AG04449 (cell line): ENCODE data around the gene RRM1.

Source experiments
- CTCF ChIA-PET: fragments of 350-600 bp; formaldehyde crosslinking; extraction: SDS; loops from one replicate; lab custom pipeline; 2021; ENCODE audit warnings: antibody characterized with exemption; lab: Yijun Ruan, JAX
- POLR2A ChIA-PET: fragments of 400-600, 350-600 bp; formaldehyde crosslinking; extraction: SDS; loops from one replicate; lab custom pipeline; 2020; ENCODE audit warnings: antibody characterized with exemption, inconsistent platforms; lab: Yijun Ruan, JAX
- DNase-seq: peaks from one replicate; pipeline ENCODE4 v3.0.0-alpha.2; 2010; ENCODE audit warnings: low read depth, low spot score
- H3K4me3 ChIP-seq: 2 replicates; pipeline ENCODE4 v1.5.1; 2011; ENCODE audit warnings: low read depth, mild to moderate bottlenecking, control low read depth, low read length
- TF ChIP-seq, protein P1 (sequence below): IDR thresholded peaks from one replicate; pipeline ENCODE4 v1.5.1; 2011; ENCODE audit warnings: mild to moderate bottlenecking, moderate library complexity, low read length, control low read depth, inconsistent platforms; ENCODE audit not compliant: insufficient read depth; ENCODE audit errors: missing control alignments

RRM1 gene

DNA sequence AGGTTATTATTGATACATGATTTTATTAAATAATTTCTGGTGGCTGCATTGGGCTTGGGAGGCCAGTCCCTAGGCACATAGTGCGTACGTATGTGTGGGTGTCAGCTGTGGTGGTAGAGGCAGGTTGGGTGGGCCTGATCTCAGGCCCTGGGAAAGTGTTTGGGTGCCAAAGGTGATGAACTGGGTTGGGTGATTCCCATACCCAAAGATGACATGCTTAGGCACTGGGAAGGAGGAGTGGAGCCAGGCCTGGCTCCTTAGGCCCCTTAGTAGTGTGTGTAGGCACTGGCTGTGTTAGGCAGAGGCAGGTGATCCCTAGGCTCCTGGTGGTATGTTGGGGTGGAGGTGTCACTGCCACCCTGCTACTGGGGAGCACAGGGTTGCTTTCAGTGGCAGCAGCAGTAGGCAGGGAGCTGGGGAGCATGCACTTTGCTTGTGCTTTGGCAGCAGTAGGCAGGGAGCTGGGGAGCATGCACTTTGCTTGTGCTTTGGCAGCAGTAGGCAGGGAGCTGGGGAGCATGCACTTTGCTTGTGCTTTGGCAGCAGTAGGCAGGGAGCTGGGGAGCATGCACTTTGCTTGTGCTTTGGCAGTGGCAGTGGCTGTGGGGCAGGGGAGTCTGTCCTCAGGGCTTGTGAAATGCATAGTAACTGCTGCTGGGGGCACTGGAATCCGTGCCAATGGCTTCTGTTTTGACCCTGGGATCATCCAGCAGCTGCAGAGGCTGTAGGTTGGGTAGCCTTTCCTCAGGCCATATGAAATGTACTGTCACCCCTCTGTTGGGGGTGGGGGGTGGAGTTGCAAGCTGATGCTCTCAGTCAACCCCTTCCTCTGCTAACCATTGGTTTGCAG, 84.4 kb downstream of the RRM1 start:
- POLR2A ChIA-PET: no interaction called here
- CTCF ChIA-PET: interaction anchor here (0.7 to 6.4 kb wide), 5 partner anchors 8 to 361 kb away, joined by 3 to 69 read pairs (median 4); no protein-coding TSS in a partner anchor
- no peak overlapping the region for H3K4me3 ChIP-seq
- DNase-seq: no peak
- TF ChIP-seq, protein P1, sequence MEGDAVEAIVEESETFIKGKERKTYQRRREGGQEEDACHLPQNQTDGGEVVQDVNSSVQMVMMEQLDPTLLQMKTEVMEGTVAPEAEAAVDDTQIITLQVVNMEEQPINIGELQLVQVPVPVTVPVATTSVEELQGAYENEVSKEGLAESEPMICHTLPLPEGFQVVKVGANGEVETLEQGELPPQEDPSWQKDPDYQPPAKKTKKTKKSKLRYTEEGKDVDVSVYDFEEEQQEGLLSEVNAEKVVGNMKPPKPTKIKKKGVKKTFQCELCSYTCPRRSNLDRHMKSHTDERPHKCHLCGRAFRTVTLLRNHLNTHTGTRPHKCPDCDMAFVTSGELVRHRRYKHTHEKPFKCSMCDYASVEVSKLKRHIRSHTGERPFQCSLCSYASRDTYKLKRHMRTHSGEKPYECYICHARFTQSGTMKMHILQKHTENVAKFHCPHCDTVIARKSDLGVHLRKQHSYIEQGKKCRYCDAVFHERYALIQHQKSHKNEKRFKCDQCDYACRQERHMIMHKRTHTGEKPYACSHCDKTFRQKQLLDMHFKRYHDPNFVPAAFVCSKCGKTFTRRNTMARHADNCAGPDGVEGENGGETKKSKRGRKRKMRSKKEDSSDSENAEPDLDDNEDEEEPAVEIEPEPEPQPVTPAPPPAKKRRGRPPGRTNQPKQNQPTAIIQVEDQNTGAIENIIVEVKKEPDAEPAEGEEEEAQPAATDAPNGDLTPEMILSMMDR: no peak

DNA sequence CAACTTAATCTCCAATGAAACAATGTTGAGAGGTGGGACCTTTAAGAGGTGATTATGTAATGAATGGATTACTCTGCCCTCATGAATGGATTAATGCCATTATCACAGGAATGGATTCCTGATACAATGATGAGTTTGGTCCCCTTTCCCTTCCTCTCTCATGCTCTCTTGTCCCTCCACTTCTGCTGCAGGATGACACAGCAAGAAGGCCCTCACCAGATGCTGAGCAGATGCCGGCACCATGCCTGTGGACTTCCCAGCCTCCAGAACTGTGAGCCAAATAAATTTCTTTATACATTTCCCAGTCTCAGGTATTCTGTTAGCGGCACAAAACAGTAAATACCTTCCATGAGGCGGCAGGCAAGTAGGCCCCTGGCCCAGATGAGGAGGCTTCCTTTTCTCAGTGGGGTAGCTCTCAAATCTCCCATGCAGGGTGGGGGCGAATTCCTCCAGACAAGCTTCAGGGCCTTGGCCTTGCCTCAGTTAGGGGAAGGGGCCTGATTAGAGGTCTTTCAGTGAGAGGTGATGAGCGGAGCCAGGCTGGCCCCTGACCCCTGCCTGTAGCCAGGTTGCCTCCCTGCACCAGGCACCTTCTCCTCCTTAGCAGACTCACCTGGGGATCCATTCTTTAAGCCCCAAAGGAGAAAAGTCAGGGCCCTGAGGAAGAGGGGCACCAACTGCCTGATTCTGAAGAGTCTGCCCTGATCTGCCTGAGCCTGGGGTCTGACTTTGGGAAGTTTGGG, 86.0 kb downstream of the RRM1 start:
- no peak for DNase-seq
- ChIA-PET POLR2A (no interaction called here), CTCF (interaction anchor here (0.6 to 6.4 kb wide), 3 partner anchors 7 to 360 kb away, joined by 3 to 69 read pairs (median 4); no protein-coding TSS in a partner anchor)
- TF ChIP-seq, protein P1: no peak
- no peak overlapping the region for H3K4me3 ChIP-seq

DNA sequence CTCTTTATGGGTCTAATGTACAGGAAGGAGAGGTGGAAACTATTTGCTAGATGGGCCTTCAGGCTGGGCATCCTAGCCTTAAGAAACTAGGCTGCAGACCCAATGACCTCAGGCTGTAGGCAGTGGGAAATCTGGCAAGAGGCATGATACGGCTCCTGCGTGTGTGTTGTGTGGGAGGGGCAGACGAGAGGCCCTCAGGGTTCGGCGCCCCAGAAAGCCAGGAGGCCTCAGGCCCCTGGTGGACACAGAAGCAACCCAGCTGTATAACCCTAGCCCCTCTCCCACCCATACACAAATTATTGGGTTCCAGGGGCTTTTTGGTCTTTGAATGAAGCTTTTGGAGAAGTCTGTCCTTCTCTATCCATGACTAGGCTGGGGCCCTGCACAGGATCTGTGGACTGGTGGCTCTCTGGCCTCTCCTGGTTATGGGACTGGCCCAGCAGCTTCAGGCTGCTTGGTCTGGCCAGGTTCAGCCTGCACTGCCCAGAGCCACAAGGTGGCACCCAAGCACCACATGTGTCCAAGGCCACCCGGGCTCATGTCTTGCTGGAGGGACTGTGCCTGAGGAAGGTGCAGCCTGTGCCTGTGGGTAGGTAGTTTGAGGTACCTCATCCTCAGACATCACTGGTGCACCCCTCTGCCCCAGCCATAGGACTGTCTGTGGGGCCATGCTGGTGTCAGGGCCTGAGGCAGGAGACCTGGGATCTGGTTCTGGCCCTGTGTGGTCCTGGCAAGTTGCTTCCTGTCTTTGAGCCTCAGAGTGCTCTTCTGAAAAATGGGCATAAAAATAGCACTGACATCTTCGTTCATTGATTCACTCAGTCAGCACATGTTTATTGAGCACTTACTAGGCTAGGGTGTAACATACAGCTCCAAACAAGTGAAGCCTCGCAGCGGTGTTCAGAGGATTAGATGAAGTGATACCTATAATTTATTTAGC, 87.5 kb downstream of the RRM1 start:
- CTCF ChIA-PET: interaction anchor here (0.7 to 7.4 kb wide), 12 partner anchors 11 to 455 kb away, joined by 3 to 204 read pairs (median 3); partner anchors contain the start of genes OR51D1 and STIM1
- no peak for DNase-seq
- POLR2A ChIA-PET: no interaction called here
- H3K4me3 ChIP-seq: no peak overlapping the region
- TF ChIP-seq, protein P1: peak; percentile 88

DNA sequence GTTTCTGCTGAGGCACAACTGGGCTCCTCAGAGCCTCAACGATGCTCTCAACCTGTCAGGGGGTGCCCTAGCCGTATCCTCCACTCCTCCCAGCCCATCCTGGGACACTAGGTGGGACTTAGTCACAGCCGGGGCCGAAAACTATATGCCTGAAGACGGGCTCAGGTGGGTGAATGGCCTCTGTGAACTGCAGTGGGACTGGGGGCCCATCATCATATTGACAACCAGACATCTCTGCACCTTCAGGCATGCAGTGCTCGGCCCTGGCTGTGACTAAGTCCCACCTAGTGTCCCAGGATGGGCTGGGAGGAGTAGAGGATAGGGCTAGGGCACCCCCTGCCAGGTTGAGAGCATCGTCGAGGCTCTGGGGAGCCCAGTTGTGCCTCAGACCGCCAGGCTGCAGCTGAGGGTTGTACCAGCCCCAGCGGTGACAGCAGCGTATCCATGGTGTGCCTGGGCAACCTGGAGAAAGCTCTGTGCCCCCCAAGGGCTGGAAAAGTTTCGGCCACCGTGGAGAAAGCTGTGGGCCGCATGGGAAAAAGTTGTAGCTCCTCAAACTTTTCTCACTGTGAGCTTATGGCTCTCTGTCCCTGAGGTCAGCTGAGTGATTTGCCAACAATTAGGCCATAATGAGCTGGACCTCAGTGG, 88.9 kb downstream of the RRM1 start:
- POLR2A ChIA-PET: no interaction called here
- H3K4me3 ChIP-seq: no peak overlapping the region
- CTCF ChIA-PET: interaction anchor here (0.7 to 7.4 kb wide), 7 partner anchors 305 to 454 kb away, joined by 3 to 204 read pairs (median 3); partner anchors contain the start of gene OR51D1
- TF ChIP-seq, protein P1: no peak
- no peak for DNase-seq

DNA sequence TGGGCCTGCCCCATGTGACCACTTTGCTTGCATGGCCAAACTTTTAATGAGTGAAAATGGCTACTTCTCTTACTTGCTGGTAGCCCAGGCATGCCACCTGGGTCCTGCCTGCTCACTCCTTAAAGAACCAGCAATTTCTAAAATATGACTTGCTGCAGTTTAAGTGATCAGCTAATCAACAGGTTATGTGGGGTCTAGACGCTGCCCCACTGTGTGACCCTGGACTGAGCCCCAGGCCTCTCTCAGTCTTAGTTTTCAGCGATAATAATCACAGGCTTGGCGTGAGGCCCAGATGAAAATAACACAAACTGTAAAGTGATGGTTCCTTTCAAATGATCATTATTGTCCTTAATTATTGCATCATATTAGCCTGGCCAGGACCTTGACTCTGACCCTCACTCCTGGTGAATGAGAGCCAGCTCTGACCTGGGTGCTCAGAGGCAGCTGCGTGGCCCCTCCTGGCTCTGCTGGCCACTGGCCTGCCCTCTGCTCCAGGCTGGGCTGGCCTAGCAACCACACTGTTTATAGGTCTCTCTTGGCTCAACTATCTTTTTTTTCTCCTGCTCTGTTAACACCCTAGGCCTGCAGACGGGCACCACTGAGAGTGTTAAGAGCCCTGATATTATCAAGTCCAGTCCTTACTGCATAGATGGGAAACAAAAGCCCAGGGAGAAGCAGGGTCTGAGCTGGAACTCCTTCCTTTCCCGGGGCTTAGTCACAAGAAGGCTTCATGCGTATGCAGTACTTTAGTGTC, 89.7 kb downstream of the RRM1 start:
- TF ChIP-seq, protein P1: no peak
- ChIA-PET CTCF (interaction anchor here (0.7 to 7.4 kb wide), 8 partner anchors 26 to 452 kb away, joined by 3 to 204 read pairs (median 3); no protein-coding TSS in a partner anchor), POLR2A (no interaction called here)
- no peak overlapping the region for H3K4me3 ChIP-seq
- DNase-seq: no peak
